MM.1S (cell line): Measurements from ENCODE around the gene UBE3B.

Experiments used
- DNase-seq: peaks from one replicate; pipeline ENCODE4 v3.0.0-alpha.2; 2015
- H2AFZ ChIP-seq: fragments of 300-600 bp; sonication (generic); 2 replicates; pipeline ENCODE4 v1.6.0; 2016; ENCODE audit warnings: antibody characterized with exemption, low read length
- H3F3A ChIP-seq: fragments of 300-600 bp; sonication (generic); 2 replicates; pipeline ENCODE4 v1.6.1; 2016; ENCODE audit warnings: mild to moderate bottlenecking, antibody characterized with exemption, low read length, moderate library complexity, mixed read lengths; ENCODE audit not compliant: insufficient read depth
- H3K27ac ChIP-seq: fragments of 300-600 bp; sonication (generic); 2 replicates; pipeline ENCODE4 v1.5.1; 2016; ENCODE audit warnings: mild to moderate bottlenecking, low read length
- H3K27me3 ChIP-seq: fragments of 300-600 bp; sonication (generic); replicated peaks from 2 replicates; pipeline ENCODE4 v1.6.0; 2016; ENCODE audit warnings: low read length; ENCODE audit not compliant: insufficient read depth
- H3K36me3 ChIP-seq: fragments of 300-600 bp; sonication (generic); replicated peaks from 2 replicates; pipeline ENCODE4 v1.6.1; 2016; ENCODE audit warnings: mild to moderate bottlenecking, low read length, mixed read lengths; ENCODE audit not compliant: insufficient read depth
- H3K4me1 ChIP-seq: fragments of 300-600 bp; sonication (generic); 2 replicates; pipeline ENCODE4 v1.6.1; 2016; ENCODE audit warnings: low read length, mixed read lengths
- H3K4me2 ChIP-seq: fragments of 300-600 bp; sonication (generic); 2 replicates; pipeline ENCODE4 v1.6.0; 2016; ENCODE audit warnings: low read depth, low read length
- H3K4me3 ChIP-seq: fragments of 300-600 bp; sonication (generic); 2 replicates; pipeline ENCODE4 v1.5.1; 2016; ENCODE audit warnings: low read length, mixed read lengths
- H3K79me2 ChIP-seq: fragments of 300-600 bp; sonication (generic); 2 replicates; pipeline ENCODE4 v1.6.1; 2016; ENCODE audit warnings: mixed run types, low read length, mixed read lengths
- H3K9ac ChIP-seq: fragments of 300-600 bp; sonication (generic); 2 replicates; pipeline ENCODE4 v1.6.1; 2016; ENCODE audit warnings: low read length, mixed read lengths
- H3K9me2 ChIP-seq: fragments of 300-600 bp; sonication (generic); replicated peaks from 2 replicates; pipeline ENCODE4 v1.6.1; 2016; ENCODE audit warnings: mild to moderate bottlenecking, low read length, mixed read lengths; ENCODE audit not compliant: insufficient read depth
- H3K9me3 ChIP-seq: fragments of 300-600 bp; sonication (generic); replicated peaks from 2 replicates; pipeline ENCODE4 v1.6.1; 2016; ENCODE audit warnings: mild to moderate bottlenecking, low read length, mixed read lengths; ENCODE audit not compliant: insufficient read depth
- H4K20me1 ChIP-seq: fragments of 300-600 bp; sonication (generic); 2 replicates; pipeline ENCODE4 v1.6.1; 2016; ENCODE audit warnings: mild to moderate bottlenecking, low read length, moderate library complexity, mixed read lengths; ENCODE audit not compliant: insufficient read depth
- CTCF ChIP-seq: fragments of 300-600 bp; sonication (generic); IDR thresholded peaks from 2 replicates; pipeline ENCODE4 v1.5.1; 2016; ENCODE audit warnings: antibody characterized with exemption, low read length, mixed read lengths
- EZH2 ChIP-seq: fragments of 300-600 bp; sonication (generic); optimal IDR thresholded peaks from 2 replicates; pipeline ENCODE3; 2017; ENCODE audit warnings: low read depth, mild to moderate bottlenecking, antibody characterized with exemption, low read length, mixed read lengths
- EZH2phosphoT487 ChIP-seq: fragments of 300-600 bp; sonication (generic); IDR thresholded peaks from 2 replicates; pipeline ENCODE4 v1.6.1; 2018; ENCODE audit warnings: antibody characterized with exemption, low read length

UBE3B gene

GRCh38 chr12:109580684-109581333 is 103.4 kb downstream of the UBE3B start:
- Histone ChIP-seq H3K4me1 (no peaks in the 10 kb centered on the region), H3K9ac (no peak overlapping the region), H3K79me2 (no peaks in the 10 kb centered on the region), H3K27me3 (no peaks in the 10 kb centered on the region), H2AFZ (no peak overlapping the region), H3K9me3 (no peaks in the 10 kb centered on the region), H3K4me3 (no peak overlapping the region), H3F3A (no peaks in the 10 kb centered on the region), H3K27ac (no peak overlapping the region), H3K9me2 (no peaks in the 10 kb centered on the region), H3K4me2 (no peak overlapping the region), H3K36me3 (no peaks in the 10 kb centered on the region), H4K20me1 (no peaks in the 10 kb centered on the region)
- no peak for TF ChIP-seq CTCF
- no peak for TF ChIP-seq EZH2
- TF ChIP-seq EZH2phosphoT487, result no peak
- no peak for DNase-seq

GRCh38 chr12:109581334-109581691 is 103.9 kb downstream of the UBE3B start:
- no peak overlapping the region for H2AFZ ChIP-seq
- H3F3A ChIP-seq, result no peaks in the 10 kb centered on the region
- H3K9me2 ChIP-seq, result no peaks in the 10 kb centered on the region
- no peaks in the 10 kb centered on the region for H4K20me1 ChIP-seq
- DNase-seq, result no peak
- H3K36me3 ChIP-seq, result no peaks in the 10 kb centered on the region
- no peak overlapping the region for H3K9ac ChIP-seq
- H3K4me2 ChIP-seq, result no peak overlapping the region
- no peak overlapping the region for H3K4me3 ChIP-seq
- H3K9me3 ChIP-seq, result no peaks in the 10 kb centered on the region
- H3K27me3 ChIP-seq, result no peaks in the 10 kb centered on the region
- TF ChIP-seq EZH2 (no peak), EZH2phosphoT487 (no peak), CTCF (no peak)
- no peaks in the 10 kb centered on the region for H3K4me1 ChIP-seq
- no peak overlapping the region for H3K27ac ChIP-seq
- H3K79me2 ChIP-seq, result no peaks in the 10 kb centered on the region

- H3K27ac ChIP-seq, result no peak overlapping the region
- H3K4me3 ChIP-seq, result no peak overlapping the region
- H3K4me2 ChIP-seq, result no peak overlapping the region
- H3K9me2 ChIP-seq, result no peaks in the 10 kb centered on the region
- no peak overlapping the region for H2AFZ ChIP-seq
- no peaks in the 10 kb centered on the region for H3F3A ChIP-seq
- H3K9me3 ChIP-seq, result no peaks in the 10 kb centered on the region
- no peaks in the 10 kb centered on the region for H3K79me2 ChIP-seq
- H3K9ac ChIP-seq, result no peak overlapping the region
- no peak for DNase-seq
- H3K36me3 ChIP-seq, result no peaks in the 10 kb centered on the region
- no peaks in the 10 kb centered on the region for H4K20me1 ChIP-seq
- H3K27me3 ChIP-seq, result no peaks in the 10 kb centered on the region
- TF ChIP-seq EZH2phosphoT487, result no peak
- no peak for TF ChIP-seq EZH2
- no peak for TF ChIP-seq CTCF
- no peaks in the 10 kb centered on the region for H3K4me1 ChIP-seq
Observed at GRCh38 chr12:109581856-109582255, 104.4 kb downstream of the UBE3B start.
